Suppressor macrophage (primary cell): ENCODE results near the gene TMEM19.
"Not testable (repeated sequence)": the region's sequence is repeated elsewhere in the genome, so short reads cannot be mapped to it uniquely, and the experiment has no call there.

Source experiments
- DNase-seq, 4 experiments: peaks; one replicate each; pipeline ENCODE4 v3.0.0-alpha.2; 2020 to 2022

The TMEM19 gene

GRCh38 chr12:71666259-71666658, 19.6 kb upstream of the TMEM19 start:
- DNase-seq, result no peak

- DNase-seq, result no peak
These were observed 14.6 kb upstream of the TMEM19 start for GRCh38 chr12:71671311-71671710.

DNA sequence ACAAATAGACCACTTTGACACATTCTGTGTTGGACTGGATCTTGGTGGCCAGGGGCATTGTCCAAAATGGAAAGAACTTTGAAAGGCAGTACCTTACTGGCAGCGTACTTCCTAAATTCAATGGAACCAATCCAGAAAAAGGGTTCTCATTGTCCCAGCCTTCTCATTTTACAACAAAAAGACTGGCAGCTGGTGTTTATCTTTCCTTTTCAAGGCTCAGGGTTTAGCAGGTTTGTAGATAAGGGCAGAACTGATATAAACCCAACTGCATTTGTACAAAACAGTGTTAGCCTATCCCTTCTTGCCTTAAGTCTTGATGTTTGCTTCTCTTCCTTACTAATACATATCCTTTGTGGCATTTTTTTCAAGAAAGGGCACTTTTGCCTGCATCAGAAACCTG, 14.1 kb upstream of the TMEM19 start:
- DNase-seq, result no peak

GRCh38 chr12:71682466-71682865, 3.4 kb upstream of the TMEM19 start:
- DNase-seq, result peak in 1 of 4 experiments; percentile 38

DNA sequence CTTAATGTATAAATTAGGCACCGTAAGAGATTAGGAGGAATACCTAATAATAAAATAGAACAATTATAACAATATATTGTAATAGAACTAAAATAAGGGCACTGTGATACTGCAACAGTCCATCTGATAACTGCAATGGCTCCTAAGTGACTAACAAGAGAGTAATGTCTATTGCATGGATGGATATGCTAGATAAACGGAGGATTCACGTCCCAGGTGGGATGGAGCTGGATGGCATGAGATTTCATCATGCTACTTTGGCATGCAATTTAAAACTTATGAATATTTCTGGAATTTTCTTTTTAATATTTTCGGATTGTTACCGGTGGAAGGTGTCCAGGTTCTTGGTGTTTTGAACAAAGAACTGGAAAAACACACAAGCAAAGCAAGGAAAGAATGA, 2.2 kb upstream of the TMEM19 start:
- DNase-seq, result no peak

DNA sequence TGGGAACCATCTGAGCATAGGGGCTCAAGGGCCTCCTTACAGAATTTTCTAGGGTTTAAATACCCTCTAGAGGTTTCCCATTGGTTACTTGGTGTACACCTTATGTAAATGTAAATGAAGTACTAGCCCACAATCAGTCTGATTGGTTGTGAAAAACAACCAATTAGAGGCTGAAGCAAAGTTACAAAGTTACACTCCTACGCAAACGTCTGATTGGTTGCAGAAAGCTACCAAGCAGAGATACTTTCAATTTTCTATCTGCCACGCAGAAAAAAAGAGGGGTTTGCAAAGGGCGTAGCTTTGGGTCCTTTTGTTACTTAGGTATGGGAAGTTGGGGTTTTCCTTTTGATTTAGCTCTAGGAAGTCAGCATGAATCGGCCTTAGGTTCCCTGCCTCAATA, 1.8 kb upstream of the TMEM19 start:
- peak; percentile 3 to 68 (median 50) for DNase-seq

- no peak for DNase-seq
These were observed 473 bp upstream of the TMEM19 start for GRCh38 chr12:71685312-71685906.

- peak in 2 of 4 experiments; percentile 13 to 23 for DNase-seq
These were observed 760 bp downstream of the TMEM19 start for GRCh38 chr12:71686658-71687025.

DNA sequence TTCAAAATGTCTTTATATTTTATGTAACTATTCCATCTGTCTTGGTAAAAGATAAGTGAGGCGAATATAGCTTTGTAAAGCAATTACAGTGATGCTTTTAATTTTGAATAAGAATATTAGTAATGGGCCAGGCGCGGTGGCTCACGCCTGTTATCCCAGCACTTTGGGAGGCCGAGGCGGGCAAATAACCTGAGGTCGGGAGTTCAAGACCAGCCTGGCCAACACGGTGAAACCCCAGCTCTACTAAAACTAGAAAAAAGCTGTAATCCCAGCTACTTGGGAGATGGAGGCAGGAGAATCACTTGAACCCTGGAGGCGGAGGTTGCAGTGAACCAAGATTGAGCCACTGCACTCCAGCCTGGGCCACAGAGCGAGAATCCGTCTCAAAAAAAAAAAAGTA, 1.3 kb downstream of the TMEM19 start:
- not testable (repeated sequence) for DNase-seq

DNA sequence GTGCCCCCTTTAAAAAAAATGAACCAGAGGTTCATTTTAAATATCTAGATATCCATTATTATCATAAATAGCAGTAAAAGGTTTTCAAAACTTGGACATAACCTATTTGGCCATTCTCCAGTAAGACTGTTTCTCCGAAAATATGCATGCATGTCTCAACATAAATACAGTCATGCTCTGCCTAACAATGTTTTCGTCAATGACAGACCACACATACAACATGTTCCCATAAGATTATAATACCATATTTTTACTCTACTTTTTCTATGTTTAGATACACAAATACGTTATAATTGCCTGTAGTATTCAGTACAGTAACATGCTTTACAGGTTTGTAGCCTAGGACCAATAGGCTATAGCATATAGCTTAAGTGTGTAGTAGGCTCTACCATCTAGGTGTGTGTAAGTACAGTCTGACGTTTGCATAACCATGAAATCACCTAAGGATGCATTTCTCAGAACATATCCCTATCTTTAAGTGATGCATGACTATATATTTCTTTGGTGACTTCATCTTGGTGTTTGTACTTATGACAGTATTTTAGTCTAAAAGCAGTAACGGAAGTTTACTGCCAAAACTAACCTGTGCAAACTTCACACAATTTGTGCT, 3.2 kb downstream of the TMEM19 start:
- no peak for DNase-seq

GRCh38 chr12:71691504-71692129, 5.7 kb downstream of the TMEM19 start:
- DNase-seq, result no peak

- no peak for DNase-seq
These were observed 7.2 kb downstream of the TMEM19 start for GRCh38 chr12:71693126-71693525.

DNA sequence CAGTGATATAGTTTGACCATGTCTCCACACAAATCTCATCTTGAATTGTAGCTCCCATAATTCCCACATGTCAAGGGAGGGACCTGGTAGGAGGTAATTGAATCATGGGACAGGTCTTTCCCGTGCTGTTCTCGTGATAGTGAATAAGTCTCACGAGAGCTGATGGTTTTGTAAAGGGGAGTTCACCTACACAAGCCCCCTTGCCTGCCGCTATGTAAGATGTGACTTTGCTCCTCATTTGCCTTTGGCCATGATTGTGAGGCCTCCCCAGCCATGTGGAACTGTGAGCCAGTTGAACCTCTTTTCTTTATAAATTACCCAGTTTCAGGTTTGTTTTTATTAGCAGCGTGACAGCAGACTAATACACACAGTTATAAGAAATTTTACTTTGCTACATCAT, 7.8 kb downstream of the TMEM19 start:
- not testable (repeated sequence) for DNase-seq

- no peak for DNase-seq
These were observed 8.4 kb downstream of the TMEM19 start for GRCh38 chr12:71694099-71694820.

DNA sequence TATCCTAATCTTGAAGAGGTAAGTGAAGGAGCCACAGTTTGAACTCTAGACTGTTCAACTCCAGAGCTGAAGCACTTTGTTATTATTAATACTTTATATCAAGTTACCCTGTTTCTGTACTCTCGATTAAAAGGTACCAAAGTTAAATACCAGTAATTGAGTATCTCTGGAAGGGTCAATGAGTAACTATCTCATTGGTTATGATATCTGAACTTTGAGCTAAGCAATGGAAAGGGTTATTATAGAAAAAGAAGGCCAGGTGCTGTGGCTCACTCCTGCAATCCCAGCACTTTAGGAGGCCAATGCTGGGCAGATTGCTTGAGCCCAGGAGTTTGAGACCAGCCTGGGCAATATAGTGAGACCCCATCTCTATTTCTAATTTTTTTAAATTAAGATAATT, 9.9 kb downstream of the TMEM19 start:
- DNase-seq, result no peak

GRCh38 chr12:71702181-71702580, 16.3 kb downstream of the TMEM19 start:
- DNase-seq, result not testable (repeated sequence)

DNA sequence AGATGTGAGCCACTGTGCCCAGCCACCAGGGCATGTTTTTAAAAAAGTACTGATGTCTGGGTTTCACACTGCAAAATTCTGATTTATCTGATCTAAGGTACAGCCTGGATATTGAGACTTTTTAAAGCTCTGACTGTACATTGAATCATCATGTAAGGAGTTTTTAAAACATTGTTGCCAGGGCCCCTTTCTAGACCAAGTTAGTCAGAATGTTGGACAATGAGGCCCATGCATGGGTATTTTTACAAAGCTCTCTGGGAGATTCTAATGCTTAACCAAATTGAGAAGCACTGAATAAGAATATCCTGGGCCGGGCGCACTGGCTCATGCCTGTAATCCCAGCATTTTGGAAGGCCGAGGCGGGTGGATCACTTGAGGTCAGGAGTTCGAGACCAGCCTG, 16.7 kb downstream of the TMEM19 start:
- no peak for DNase-seq

GRCh38 chr12:71703206-71703605, 17.3 kb downstream of the TMEM19 start:
- no peak for DNase-seq

GRCh38 chr12:71704920-71705319, 19.0 kb downstream of the TMEM19 start:
- DNase-seq, result no peak

DNA sequence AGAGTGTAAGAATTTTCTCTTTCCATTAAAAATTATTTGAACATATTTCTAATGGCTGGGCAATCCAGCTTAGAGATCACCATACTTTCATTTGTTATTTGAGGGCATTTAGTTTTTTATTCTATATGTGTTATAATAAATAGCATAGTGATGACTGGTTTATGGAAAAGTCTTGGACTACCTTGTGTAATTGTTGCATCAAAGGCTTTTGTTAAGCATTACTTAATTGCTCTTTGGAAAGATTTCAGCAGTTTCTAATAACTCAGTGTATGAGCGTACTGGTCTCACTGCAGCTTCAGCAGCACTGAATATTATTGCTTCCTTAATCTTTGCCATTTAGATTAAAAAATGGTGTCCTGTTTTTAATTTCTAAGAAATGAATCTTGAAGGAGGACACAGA, 22.8 kb downstream of the TMEM19 start:
- no peak for DNase-seq

GRCh38 chr12:71710276-71711125, 24.6 kb downstream of the TMEM19 start:
- DNase-seq, result no peak

DNA sequence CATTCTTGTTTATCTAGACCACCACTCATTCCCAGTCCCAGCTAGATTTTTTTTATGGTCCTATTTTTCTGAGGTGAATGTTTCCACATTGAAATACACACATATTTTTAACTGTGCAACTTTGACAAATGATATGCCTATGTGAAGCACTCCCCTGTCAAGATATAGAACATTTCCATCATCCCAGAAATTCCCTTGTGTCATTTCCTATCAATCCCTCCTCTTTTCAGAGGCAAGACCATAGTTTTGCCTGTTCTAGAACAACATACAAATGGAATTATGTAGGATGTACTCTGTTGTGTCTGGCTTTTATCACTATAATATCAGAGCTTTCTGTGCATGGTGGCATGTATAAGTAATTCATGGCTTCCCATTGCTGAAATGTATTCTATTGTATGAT, 32.7 kb downstream of the TMEM19 start:
- DNase-seq, result no peak
